SIG-M5 treated with dmso at 0.1 percent for 504 hours (cell line): ENCODE data around the gene C1QTNF9B.

Experiments
- DNase-seq: peaks from one replicate; lab custom pipeline; 2025; ENCODE audit not compliant: unreplicated experiment; lab: John Stamatoyannopoulos, UW

C1QTNF9B gene

GRCh38 chr13:23859455-23859854 is 37.8 kb downstream of the C1QTNF9B start:
- no peak for DNase-seq

GRCh38 chr13:23858546-23858945 is 38.8 kb downstream of the C1QTNF9B start:
- no peak for DNase-seq

GRCh38 chr13:23856008-23856750 is 41.1 kb downstream of the C1QTNF9B start:
- no peak for DNase-seq

GRCh38 chr13:23855360-23855759 is 41.9 kb downstream of the C1QTNF9B start:
- no peak for DNase-seq

- no peak for DNase-seq
These were observed 45.0 kb downstream of the C1QTNF9B start for GRCh38 chr13:23852351-23852750.

- DNase-seq, result no peak
These were observed 46.2 kb downstream of the C1QTNF9B start for GRCh38 chr13:23851106-23851505.

GRCh38 chr13:23850134-23850533 is 47.2 kb downstream of the C1QTNF9B start:
- DNase-seq, result no peak

- no peak for DNase-seq
These were observed 47.6 kb downstream of the C1QTNF9B start for GRCh38 chr13:23849670-23850069.

- no peak for DNase-seq
These were observed 48.6 kb downstream of the C1QTNF9B start for GRCh38 chr13:23848646-23849141.

- DNase-seq, result no peak
These were observed 49.3 kb downstream of the C1QTNF9B start for GRCh38 chr13:23848019-23848418.

- no peak for DNase-seq
These were observed 49.8 kb downstream of the C1QTNF9B start for GRCh38 chr13:23847497-23847896.

- no peak for DNase-seq
These were observed 52.1 kb downstream of the C1QTNF9B start for GRCh38 chr13:23845105-23845725.

- DNase-seq, result no peak
These were observed 53.2 kb downstream of the C1QTNF9B start for GRCh38 chr13:23844132-23844531.

GRCh38 chr13:23843436-23843835 is 53.9 kb downstream of the C1QTNF9B start:
- no peak for DNase-seq

GRCh38 chr13:23842406-23842805 is 54.9 kb downstream of the C1QTNF9B start:
- DNase-seq, result no peak
